Measurements from ENCODE around the gene RAD51D.
"Not testable (repeated sequence)": the region's sequence is repeated elsewhere in the genome, so short reads cannot be mapped to it uniquely, and the experiment has no call there.

RAD51D gene

GRCh38 chr17:35051183-35051578 lies 68.5 kb downstream of the RAD51D start:
- TF ChIP-seq, protein P1, sequence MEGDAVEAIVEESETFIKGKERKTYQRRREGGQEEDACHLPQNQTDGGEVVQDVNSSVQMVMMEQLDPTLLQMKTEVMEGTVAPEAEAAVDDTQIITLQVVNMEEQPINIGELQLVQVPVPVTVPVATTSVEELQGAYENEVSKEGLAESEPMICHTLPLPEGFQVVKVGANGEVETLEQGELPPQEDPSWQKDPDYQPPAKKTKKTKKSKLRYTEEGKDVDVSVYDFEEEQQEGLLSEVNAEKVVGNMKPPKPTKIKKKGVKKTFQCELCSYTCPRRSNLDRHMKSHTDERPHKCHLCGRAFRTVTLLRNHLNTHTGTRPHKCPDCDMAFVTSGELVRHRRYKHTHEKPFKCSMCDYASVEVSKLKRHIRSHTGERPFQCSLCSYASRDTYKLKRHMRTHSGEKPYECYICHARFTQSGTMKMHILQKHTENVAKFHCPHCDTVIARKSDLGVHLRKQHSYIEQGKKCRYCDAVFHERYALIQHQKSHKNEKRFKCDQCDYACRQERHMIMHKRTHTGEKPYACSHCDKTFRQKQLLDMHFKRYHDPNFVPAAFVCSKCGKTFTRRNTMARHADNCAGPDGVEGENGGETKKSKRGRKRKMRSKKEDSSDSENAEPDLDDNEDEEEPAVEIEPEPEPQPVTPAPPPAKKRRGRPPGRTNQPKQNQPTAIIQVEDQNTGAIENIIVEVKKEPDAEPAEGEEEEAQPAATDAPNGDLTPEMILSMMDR (IDR thresholded peaks at IDR 0.05; ENCODE audit: extremely low read depth, missing control alignments): no peak
- DNase-seq (ENCODE audit: low spot score): peak; percentile 37

GRCh38 chr17:35050170-35050569 lies 69.5 kb downstream of the RAD51D start:
- DNase-seq (ENCODE audit: low spot score): no peak
- TF ChIP-seq, protein P1 (IDR thresholded peaks at IDR 0.05; ENCODE audit: extremely low read depth, missing control alignments): no peak

DNA sequence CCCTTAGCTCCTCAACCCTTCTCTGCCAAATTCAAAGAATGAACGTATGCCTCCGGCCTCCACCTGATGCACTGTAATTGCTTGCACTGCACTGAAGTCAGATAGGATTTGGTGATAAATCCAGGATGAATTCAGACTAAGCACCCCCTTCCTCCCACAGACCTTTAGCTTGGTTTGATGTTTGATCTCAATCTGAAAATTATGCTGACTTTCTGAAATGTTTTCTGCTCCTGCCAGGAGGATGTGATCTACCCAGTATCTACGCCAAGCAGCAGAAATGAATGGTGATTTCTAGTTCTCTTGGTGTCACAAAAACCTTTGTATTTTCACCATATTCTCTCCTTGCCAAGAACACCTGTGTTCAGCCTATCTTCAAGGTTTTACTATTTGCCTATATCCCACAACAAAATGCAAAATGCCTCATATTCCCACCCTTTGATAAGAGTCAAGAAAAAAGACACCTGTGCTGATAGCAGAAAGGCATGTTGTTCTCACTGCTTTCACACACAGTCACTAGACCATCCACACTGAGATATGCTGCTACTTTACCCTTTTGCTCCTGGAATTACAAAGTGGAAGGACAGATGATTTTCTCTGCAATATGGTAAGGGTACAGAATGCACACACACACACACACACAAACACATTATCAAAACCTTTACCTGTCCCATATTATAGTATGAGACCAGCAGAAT lies 70.8 kb downstream of the RAD51D start:
- TF ChIP-seq, protein P1 (IDR thresholded peaks at IDR 0.05; ENCODE audit: extremely low read depth, missing control alignments): no peak
- DNase-seq (ENCODE audit: low spot score): no peak

DNA sequence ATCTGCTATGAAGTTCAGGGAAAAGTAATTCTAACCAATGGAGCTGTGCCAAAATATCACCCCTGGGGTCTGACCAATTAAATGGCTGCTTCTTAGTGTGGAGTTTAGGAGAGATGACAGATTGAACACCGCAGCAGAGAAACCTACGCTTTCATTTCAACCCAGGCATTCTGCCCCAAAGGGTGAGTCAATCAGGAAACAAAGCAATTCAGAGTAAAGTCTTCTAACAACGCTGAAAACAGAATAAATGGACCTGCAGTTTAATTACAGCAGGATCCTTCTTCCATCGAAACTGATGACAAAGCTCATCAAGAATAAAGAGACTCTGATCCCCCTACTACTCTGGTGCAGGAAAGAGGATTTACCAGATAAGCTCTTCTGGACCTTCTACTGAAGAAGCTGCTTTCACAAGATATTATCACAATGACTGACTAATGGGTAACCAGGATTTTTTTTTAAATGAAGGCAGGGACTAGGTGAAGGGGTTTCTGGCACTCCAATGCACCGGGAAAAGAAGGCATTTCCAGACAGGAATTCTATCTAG lies 72.8 kb downstream of the RAD51D start:
- TF ChIP-seq, protein P1 (IDR thresholded peaks at IDR 0.05; ENCODE audit: extremely low read depth, missing control alignments): no peak
- DNase-seq (ENCODE audit: low spot score): peak; percentile 72

GRCh38 chr17:35046245-35046644 lies 73.4 kb downstream of the RAD51D start:
- no peak for DNase-seq (ENCODE audit: low spot score)
- TF ChIP-seq, protein P1 (IDR thresholded peaks at IDR 0.05; ENCODE audit: extremely low read depth, missing control alignments): no peak

DNA sequence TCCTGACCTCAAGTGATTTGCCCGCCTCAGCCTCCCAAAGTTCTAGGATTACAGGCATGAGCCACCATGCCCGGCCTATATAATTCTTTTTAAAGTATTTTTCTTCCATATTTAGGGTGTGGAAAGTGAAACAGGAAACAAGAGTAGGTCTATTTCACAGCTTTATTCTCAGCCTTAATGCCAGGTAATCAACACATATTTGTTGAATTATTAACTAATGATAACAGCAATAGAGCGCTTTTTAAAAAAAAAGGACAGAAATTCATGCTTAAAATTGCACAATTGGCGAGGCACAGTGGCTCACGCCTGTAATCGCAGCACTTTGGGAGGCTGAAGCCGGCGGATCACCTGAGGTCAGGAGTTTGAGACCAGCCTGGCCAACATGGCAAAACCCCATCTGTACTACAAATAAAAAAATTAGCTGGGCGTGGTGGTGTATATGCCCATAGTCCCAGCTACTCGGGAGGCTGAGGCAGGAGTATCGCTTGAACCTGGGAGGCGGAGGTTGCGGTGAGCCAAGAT lies 74.1 kb downstream of the RAD51D start:
- DNase-seq (ENCODE audit: low spot score): not testable (repeated sequence)

DNA sequence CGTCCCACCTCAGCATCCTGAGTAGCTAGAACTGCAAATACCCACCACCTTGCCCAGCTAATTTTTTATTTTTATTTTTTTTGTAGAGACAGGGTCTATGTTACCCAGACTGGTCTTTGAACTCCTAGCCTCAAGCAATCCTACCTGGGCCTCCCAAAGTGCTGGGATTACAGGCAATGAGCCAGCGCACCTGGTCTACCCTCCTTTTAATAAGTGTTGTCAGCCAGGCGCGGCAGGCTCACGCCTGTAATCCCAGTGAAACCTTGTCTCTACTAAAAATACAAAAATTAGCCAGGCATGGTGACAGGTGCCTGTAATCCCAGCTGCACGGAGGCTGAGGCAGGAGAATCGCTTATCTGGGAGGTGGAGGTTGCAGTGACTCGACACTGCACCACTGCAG lies 75.5 kb downstream of the RAD51D start:
- TF ChIP-seq, protein P1 (IDR thresholded peaks at IDR 0.05; ENCODE audit: extremely low read depth, missing control alignments): no peak
- DNase-seq (ENCODE audit: low spot score): no peak
